ENCODE results near the gene ATP2A1. TPM values are rescaled to one million over a fixed set of nuclear protein-coding genes. Genes with fewer than 3 reads are reported as not detected.
A peak's percentile ranks its signal among the peaks of the same experiment; 100 is the strongest.

ATP2A1 gene
- total RNA-seq, 1 experiment from 2014 or later, result 10.3 TPM

GRCh38 chr16:28950648-28951409 lies 72.5 kb downstream of the ATP2A1 start, which contains the start of gene NFATC2IP:
TSS of gene NFATC2IP (plus strand) at chr16:28950937. CDS start at chr16:28951012, 75 bp downstream.
- ChIA-PET CTCF (interaction anchor here (1.0 to 1.3 kb wide), 3 partner anchors 11 to 27 kb away, joined by 3 to 4 read pairs (median 4); no protein-coding TSS in a partner anchor), POLR2A (interaction anchor here (0.7 to 1.3 kb wide), 3 partner anchors 14 to 128 kb away, joined by 3 to 4 read pairs (median 4); partner anchors contain the start of gene ATXN2L), RAD21 (ENCODE audit: low non-redundant PET in 1 of 2, low total read pairs in 2 of 2, uncharacterized antibody in 2 of 2, unreplicated experiment in 2 of 2) (interaction anchor here in 1 of 2 experiments (0.6 kb wide), 1 partner anchor 103 kb away, joined by 6 read pairs; no protein-coding TSS in a partner anchor)
- DNase-seq (ENCODE audit: low read depth, low spot score) (peak; percentile 100), ATAC-seq (peak; percentile 93)
- H4K20me1 ChIP-seq (ENCODE audit: insufficient read depth), result no peaks in the 10 kb centered on the region
- peaks cover 34% of the 10 kb centered on the region for H3K79me2 ChIP-seq (ENCODE audit: insufficient read depth, low read length)
- peak within 1 kb of the TSS; percentile 72 for H3K27ac ChIP-seq (ENCODE audit: low read depth, low read length)
- no peaks in the 10 kb centered on the region for H3K9me3 ChIP-seq (ENCODE audit: control insufficient read depth in 1 of 2, insufficient read depth in 1 of 2, low read depth in 1 of 2, low read length in 2 of 2)
- H2AFZ ChIP-seq (ENCODE audit: low read depth, low read length, poor library complexity, severe bottlenecking), result no peak within 1 kb of the TSS
- TF ChIP-seq YY1 (IDR thresholded peaks at IDR 0.05; ENCODE audit: extremely low read depth, insufficient replicate concordance, low read depth, low read length) (peak; percentile 88), EZH2 (IDR thresholded peaks at IDR 0.05) (no peak), POLR2AphosphoS5 (IDR thresholded peaks at IDR 0.05; ENCODE audit: low read depth, low read length) (peak; percentile 75), EGR1 (IDR thresholded peaks at IDR 0.05; ENCODE audit: low read depth) (peak; percentile 64; the same call in 1 of the 2 replicates), ZBTB33 (IDR thresholded peaks at IDR 0.05; ENCODE audit: extremely low read depth, insufficient replicate concordance, low read length) (peak; percentile 7), ELF1 (IDR thresholded peaks at IDR 0.05; ENCODE audit: borderline replicate concordance, low read depth) (peak; percentile 91; the same call in 1 of the 2 replicates), SP1 (IDR thresholded peaks at IDR 0.05; ENCODE audit: low read depth) (peak; percentile 100), TCF7L2 (IDR thresholded peaks at IDR 0.05; ENCODE audit: borderline replicate concordance, extremely low read depth, insufficient read depth, insufficient read length) (peak; percentile 18), ZNF274 (IDR thresholded peaks at IDR 0.05; ENCODE audit: low read depth, low read length) (no peak), MAX (IDR thresholded peaks at IDR 0.05) (peak; percentile 39; the same call in 1 of the 2 replicates), RAD21 (IDR thresholded peaks at IDR 0.05; ENCODE audit: low read depth) (no peak)
- H3K4me1 ChIP-seq (ENCODE audit: control insufficient read depth in 1 of 2, insufficient read depth in 2 of 2, low read length in 2 of 2), result peaks cover 6 to 31% of the 10 kb centered on the region in 2 experiments
- H3K27me3 ChIP-seq (ENCODE audit: insufficient read depth, low read length), result no peaks in the 10 kb centered on the region
- H3K4me3 ChIP-seq (replicated peaks in 1 of 2; ENCODE audit: low read depth in 1 of 2, low read length in 2 of 2), result peak within 1 kb of the TSS; percentile 85 to 94
- H3K9ac ChIP-seq (ENCODE audit: low read length), result peak within 1 kb of the TSS; percentile 97
- H3K9me2 ChIP-seq (ENCODE audit: insufficient read depth), result no peaks in the 10 kb centered on the region
- H3K4me2 ChIP-seq (ENCODE audit: low read length), result peak within 1 kb of the TSS; percentile 80
- peaks cover 17 to 25% of the 10 kb centered on the region in 2 experiments; a peak in 3 of 4 replicates for H3K36me3 ChIP-seq (ENCODE audit: control insufficient read depth in 1 of 2, insufficient read depth in 2 of 2, low read length in 2 of 2)
- intact Hi-C loops (cut with micrococcal nuclease), result no loop called here
- no TSS peak for BruUV-seq (replicated peaks)

Measured in HCT116 (cell line).